ENCODE results near the gene DMBX1.

DMBX1 gene

GRCh38 chr1:46512135-46512791 is 22.6 kb downstream of the DMBX1 start:
- no peak overlapping the region for H3K9ac ChIP-seq
- no peaks in the 10 kb centered on the region for H3K27me3 ChIP-seq (ENCODE audit: control insufficient read depth, insufficient read depth, low read length)
- H3K4me2 ChIP-seq (ENCODE audit: low read length), result no peak overlapping the region
- no peaks in the 10 kb centered on the region for H3K9me3 ChIP-seq (ENCODE audit: control insufficient read depth, low read length)
- no peak overlapping the region for H3K4me3 ChIP-seq (ENCODE audit: low read depth, low read length)
- TF ChIP-seq CTCF (IDR thresholded peaks at IDR 0.05), result no peak
- peaks cover 2% of the 10 kb centered on the region for H3K4me1 ChIP-seq
- H3K36me3 ChIP-seq (ENCODE audit: control insufficient read depth, insufficient read depth, low read length), result no peaks in the 10 kb centered on the region
- no peaks in the 10 kb centered on the region for H3K79me2 ChIP-seq
- no peak overlapping the region for H3K27ac ChIP-seq
- no peak overlapping the region for H2AFZ ChIP-seq

GRCh38 chr1:46512792-46513190 is 23.2 kb downstream of the DMBX1 start:
- no peak overlapping the region for H3K4me2 ChIP-seq (ENCODE audit: low read length)
- H3K9me3 ChIP-seq (ENCODE audit: control insufficient read depth, low read length), result no peaks in the 10 kb centered on the region
- TF ChIP-seq CTCF (IDR thresholded peaks at IDR 0.05), result no peak

GRCh38 chr1:46513536-46513935 is 23.9 kb downstream of the DMBX1 start:
- no peak overlapping the region for H3K27ac ChIP-seq
- H2AFZ ChIP-seq, result no peak overlapping the region
- H3K4me3 ChIP-seq (ENCODE audit: low read depth, low read length), result no peak overlapping the region
- H3K79me2 ChIP-seq, result no peaks in the 10 kb centered on the region
- TF ChIP-seq CTCF (IDR thresholded peaks at IDR 0.05), result no peak
- H3K9me3 ChIP-seq (ENCODE audit: control insufficient read depth, low read length), result no peaks in the 10 kb centered on the region
- no peak overlapping the region for H3K4me2 ChIP-seq (ENCODE audit: low read length)
- no peaks in the 10 kb centered on the region for H3K27me3 ChIP-seq (ENCODE audit: control insufficient read depth, insufficient read depth, low read length)
- no peaks in the 10 kb centered on the region for H3K36me3 ChIP-seq (ENCODE audit: control insufficient read depth, insufficient read depth, low read length)
- H3K9ac ChIP-seq, result no peak overlapping the region
- peaks cover 2% of the 10 kb centered on the region for H3K4me1 ChIP-seq

More at GRCh38 chr1:46512792-46513190, 23.2 kb downstream of the DMBX1 start:
- Histone ChIP-seq H3K27ac (no peak overlapping the region), H3K4me1 (peaks cover 2% of the 10 kb centered on the region), H3K79me2 (no peaks in the 10 kb centered on the region), H3K4me3 (ENCODE audit: low read depth, low read length) (no peak overlapping the region), H3K36me3 (ENCODE audit: control insufficient read depth, insufficient read depth, low read length) (no peaks in the 10 kb centered on the region), H3K27me3 (ENCODE audit: control insufficient read depth, insufficient read depth, low read length) (no peaks in the 10 kb centered on the region), H2AFZ (no peak overlapping the region), H3K9ac (no peak overlapping the region)

DNA sequence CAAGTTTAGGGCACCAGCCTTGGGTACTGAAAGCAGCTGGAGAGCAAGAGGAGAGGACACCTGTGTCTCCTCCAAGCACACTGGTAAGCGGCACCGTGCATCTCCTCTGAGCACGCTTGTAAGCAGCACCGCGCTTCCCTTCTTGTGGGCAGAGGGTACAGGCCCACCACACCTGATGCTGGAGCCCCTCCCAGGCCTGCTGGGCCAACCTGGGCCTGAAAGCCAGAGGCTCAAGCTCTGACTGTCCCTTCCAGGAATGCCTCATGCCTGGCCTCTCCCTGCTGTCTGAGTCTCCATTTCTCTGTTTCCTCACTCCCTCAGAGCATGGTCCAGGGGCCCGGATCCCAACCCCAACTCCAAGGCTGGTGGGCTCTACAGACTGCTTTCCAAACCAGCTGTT is 25.9 kb downstream of the DMBX1 start:
- Histone ChIP-seq H3K9ac (no peak overlapping the region), H3K27ac (no peak overlapping the region), H3K79me2 (no peaks in the 10 kb centered on the region), H3K4me3 (ENCODE audit: low read depth, low read length) (no peak overlapping the region), H3K9me3 (ENCODE audit: control insufficient read depth, low read length) (no peaks in the 10 kb centered on the region), H3K27me3 (ENCODE audit: control insufficient read depth, insufficient read depth, low read length) (no peaks in the 10 kb centered on the region), H3K36me3 (ENCODE audit: control insufficient read depth, insufficient read depth, low read length) (no peaks in the 10 kb centered on the region), H3K4me2 (ENCODE audit: low read length) (no peak overlapping the region), H2AFZ (no peak overlapping the region), H3K4me1 (peaks cover 2% of the 10 kb centered on the region)
- no peak for TF ChIP-seq CTCF (IDR thresholded peaks at IDR 0.05)

All from parathyroid adenoma (tissue), 2 donors.